Measurements from ENCODE around the gene DOCK7. TPM values are rescaled to one million over a fixed set of nuclear protein-coding genes. Genes with fewer than 3 reads are reported as not detected.

The DOCK7 gene
- total RNA-seq, 4 donors from 2014 or later: 23.4 to 47.0 (median 44.2) TPM

DNA sequence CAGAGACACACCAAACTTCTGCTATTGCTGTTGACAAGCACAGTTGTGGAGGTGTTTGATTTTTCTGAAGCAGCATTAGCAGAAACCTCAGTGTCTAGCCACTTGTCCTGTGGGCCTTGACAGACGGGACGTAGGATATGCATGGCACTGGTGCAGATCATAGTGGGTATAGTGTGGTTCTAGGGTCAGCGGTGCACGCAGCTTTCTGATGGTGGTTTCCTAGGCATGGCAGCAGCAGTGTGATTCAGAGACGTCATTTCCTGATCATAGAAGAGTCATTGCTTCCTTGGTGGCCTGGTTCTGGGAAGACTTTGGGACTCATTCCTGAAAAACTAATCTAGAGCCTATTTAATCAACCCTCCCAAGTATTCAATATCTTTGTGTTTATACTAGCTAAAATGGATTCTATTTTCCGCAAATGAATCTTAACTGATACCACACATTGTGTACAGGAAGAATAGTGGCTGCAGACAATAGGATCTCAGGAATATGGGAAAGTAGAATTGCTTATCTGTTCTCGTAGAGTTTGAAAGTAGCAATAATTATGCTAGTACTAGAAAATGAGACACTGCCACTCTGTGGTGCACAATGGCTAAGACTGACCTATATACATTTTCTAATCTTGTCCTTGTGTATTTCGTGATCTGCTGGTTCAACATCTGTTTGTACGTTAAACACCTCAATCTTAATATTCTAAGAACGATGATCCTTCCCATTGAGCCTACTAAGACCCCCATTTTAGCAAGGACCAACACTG is 254.1 kb downstream of the DOCK7 start:
- no peaks in the 10 kb centered on the region for H3K9me3 ChIP-seq
- DNase-seq (ENCODE audit: low spot score in 2 of 2): no peak
- no peaks in the 10 kb centered on the region for H3K36me3 ChIP-seq
- TF ChIP-seq POLR2AphosphoS5 (IDR thresholded peaks at IDR 0.05) (no peak), EP300 (IDR thresholded peaks at IDR 0.05) (no peak), POLR2A (IDR thresholded peaks at IDR 0.05) (no peak)
- TF ChIP-seq, protein P1, sequence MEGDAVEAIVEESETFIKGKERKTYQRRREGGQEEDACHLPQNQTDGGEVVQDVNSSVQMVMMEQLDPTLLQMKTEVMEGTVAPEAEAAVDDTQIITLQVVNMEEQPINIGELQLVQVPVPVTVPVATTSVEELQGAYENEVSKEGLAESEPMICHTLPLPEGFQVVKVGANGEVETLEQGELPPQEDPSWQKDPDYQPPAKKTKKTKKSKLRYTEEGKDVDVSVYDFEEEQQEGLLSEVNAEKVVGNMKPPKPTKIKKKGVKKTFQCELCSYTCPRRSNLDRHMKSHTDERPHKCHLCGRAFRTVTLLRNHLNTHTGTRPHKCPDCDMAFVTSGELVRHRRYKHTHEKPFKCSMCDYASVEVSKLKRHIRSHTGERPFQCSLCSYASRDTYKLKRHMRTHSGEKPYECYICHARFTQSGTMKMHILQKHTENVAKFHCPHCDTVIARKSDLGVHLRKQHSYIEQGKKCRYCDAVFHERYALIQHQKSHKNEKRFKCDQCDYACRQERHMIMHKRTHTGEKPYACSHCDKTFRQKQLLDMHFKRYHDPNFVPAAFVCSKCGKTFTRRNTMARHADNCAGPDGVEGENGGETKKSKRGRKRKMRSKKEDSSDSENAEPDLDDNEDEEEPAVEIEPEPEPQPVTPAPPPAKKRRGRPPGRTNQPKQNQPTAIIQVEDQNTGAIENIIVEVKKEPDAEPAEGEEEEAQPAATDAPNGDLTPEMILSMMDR (IDR thresholded peaks at IDR 0.05): no peak
- no peak overlapping the region for H3K4me3 ChIP-seq
- 83% methylated on average over 10 of the region's 10 CpGs for WGBS
- H3K4me1 ChIP-seq: peaks cover 17% of the 10 kb centered on the region
- H3K27ac ChIP-seq: no peak overlapping the region
- no peaks in the 10 kb centered on the region for H3K27me3 ChIP-seq

DNA sequence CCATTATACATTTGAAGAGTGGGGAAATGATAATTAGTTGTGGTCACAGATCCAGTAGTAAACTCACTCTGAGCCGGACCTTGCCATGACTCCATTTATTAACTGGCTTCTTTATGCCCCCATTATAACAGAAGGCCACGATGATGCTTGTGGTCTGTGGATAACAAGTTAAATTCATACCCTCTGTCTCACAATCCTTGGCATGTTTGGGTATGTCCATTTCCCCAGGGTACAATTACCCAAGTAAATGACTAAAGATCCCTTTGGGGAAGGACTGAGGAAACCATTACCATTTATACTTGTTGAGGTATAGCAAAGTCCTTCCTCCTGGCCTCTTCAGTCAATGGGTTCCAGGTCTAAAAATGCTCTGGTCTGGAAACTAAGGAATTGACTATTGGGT is 258.6 kb downstream of the DOCK7 start:
- Histone ChIP-seq H3K27ac (no peak overlapping the region), H3K9me3 (no peaks in the 10 kb centered on the region), H3K4me1 (peaks cover 3% of the 10 kb centered on the region), H3K27me3 (no peaks in the 10 kb centered on the region), H3K36me3 (no peaks in the 10 kb centered on the region), H3K4me3 (no peak overlapping the region)
- no peak for TF ChIP-seq EP300 (IDR thresholded peaks at IDR 0.05)
- TF ChIP-seq POLR2A (IDR thresholded peaks at IDR 0.05): no peak
- TF ChIP-seq, protein P1 (IDR thresholded peaks at IDR 0.05): no peak
- no peak for TF ChIP-seq POLR2AphosphoS5 (IDR thresholded peaks at IDR 0.05)
- DNase-seq (ENCODE audit: low spot score in 2 of 2): no peak
- WGBS: 96% methylated on average over 2 of the region's 2 CpGs

DNA sequence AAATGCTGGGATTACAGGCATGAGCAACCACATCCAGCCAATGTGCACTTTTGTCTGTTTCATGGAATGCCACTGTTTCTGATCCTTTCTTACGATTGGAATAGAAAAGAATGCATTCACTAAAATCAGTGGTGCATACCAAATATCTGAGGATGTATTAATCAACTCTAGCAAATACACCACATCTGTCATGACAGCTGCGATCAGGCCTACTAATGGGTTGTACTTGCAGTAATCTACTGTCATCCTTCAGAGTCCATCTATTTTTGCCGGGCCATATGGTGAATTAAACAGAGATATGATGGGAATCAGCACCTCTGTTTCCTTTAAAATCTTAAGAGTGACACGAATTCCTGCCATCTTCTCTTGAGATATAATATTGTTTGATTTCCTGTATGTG is 259.8 kb downstream of the DOCK7 start:
- DNase-seq (ENCODE audit: low spot score in 2 of 2): no peak
- Histone ChIP-seq H3K9me3 (no peaks in the 10 kb centered on the region), H3K4me1 (peaks cover 6% of the 10 kb centered on the region), H3K36me3 (no peaks in the 10 kb centered on the region), H3K4me3 (no peak overlapping the region), H3K27ac (no peak overlapping the region), H3K27me3 (no peaks in the 10 kb centered on the region)
- TF ChIP-seq POLR2AphosphoS5 (IDR thresholded peaks at IDR 0.05) (no peak), POLR2A (IDR thresholded peaks at IDR 0.05) (no peak), EP300 (IDR thresholded peaks at IDR 0.05) (no peak)
- TF ChIP-seq, protein P1 (IDR thresholded peaks at IDR 0.05): no peak
- WGBS: 81% methylated on average over 4 of the region's 4 CpGs

DNA sequence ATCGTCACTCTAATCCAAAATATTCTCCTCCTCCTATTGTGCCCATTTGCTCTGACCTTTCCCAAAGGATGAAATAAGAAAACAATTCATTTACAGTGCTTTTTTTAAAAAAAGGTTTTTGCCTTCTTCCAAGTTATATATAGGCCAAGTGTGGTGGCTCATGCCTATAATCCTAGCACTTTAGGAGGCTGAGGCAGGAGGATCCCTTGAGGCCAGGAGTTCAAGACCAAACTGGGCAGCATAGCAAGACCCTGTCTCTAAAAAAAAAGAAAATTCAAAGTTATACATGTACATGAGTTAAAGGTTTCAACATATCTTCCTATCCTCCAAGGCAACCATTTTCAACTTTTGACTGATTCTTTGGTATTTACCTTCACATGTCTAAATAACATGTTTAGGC is 261.4 kb downstream of the DOCK7 start:
- H3K36me3 ChIP-seq: no peaks in the 10 kb centered on the region
- H3K4me1 ChIP-seq: peaks cover 6% of the 10 kb centered on the region
- no peak for DNase-seq (ENCODE audit: low spot score in 2 of 2)
- TF ChIP-seq, protein P1 (IDR thresholded peaks at IDR 0.05): no peak
- TF ChIP-seq POLR2A (IDR thresholded peaks at IDR 0.05): no peak
- no peak for TF ChIP-seq EP300 (IDR thresholded peaks at IDR 0.05)
- no peak for TF ChIP-seq POLR2AphosphoS5 (IDR thresholded peaks at IDR 0.05)
- 74% methylated on average over 1 of the region's 1 CpG for WGBS
- no peak overlapping the region for H3K4me3 ChIP-seq
- no peaks in the 10 kb centered on the region for H3K9me3 ChIP-seq
- no peaks in the 10 kb centered on the region for H3K27me3 ChIP-seq
- no peak overlapping the region for H3K27ac ChIP-seq

DNA sequence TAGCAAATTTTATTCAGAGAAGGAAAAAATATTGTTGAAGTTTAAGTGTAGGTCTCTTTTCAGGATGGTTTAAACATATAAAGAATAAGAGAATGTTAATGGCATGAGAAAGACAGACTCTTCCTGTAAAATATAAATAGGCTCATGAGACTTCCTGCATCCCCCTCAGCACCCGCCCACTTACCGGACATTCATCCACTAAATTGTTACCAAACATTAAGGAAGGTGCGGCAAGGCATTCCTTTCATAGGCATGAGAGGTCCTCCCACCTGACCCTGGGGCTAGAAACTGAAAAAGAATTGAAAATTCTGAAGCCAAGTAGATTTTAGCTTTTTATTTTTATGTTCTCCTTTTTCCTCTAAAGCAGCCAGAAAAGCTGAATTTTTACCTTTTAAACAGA is 261.9 kb downstream of the DOCK7 start:
- H3K4me1 ChIP-seq: peaks cover 6% of the 10 kb centered on the region
- no peaks in the 10 kb centered on the region for H3K27me3 ChIP-seq
- no peak overlapping the region for H3K4me3 ChIP-seq
- no peak overlapping the region for H3K27ac ChIP-seq
- no peaks in the 10 kb centered on the region for H3K9me3 ChIP-seq
- no peaks in the 10 kb centered on the region for H3K36me3 ChIP-seq
- TF ChIP-seq, protein P1 (IDR thresholded peaks at IDR 0.05): no peak
- TF ChIP-seq EP300 (IDR thresholded peaks at IDR 0.05) (no peak), POLR2AphosphoS5 (IDR thresholded peaks at IDR 0.05) (no peak), POLR2A (IDR thresholded peaks at IDR 0.05) (no peak)
- whole genome bisulfite sequencing: 41% methylated on average over 3 of the region's 3 CpGs
- no peak for DNase-seq (ENCODE audit: low spot score in 2 of 2)

All from suprapubic skin (tissue), 4 donors.